ENCODE measurements around the gene NDUFB8.

- no peak for TF ChIP-seq CTCF (IDR thresholded peaks at IDR 0.05)
- TF ChIP-seq POLR2A (IDR thresholded peaks at IDR 0.05) = no peak
These were observed 31.3 kb upstream of the NDUFB8 start for GRCh38 chr10:100561005-100561404.

Measured in esophagus squamous epithelium (tissue), 4 donors.